ENCODE data around the gene ATP1B2. TPM values are rescaled to one million over a fixed set of nuclear protein-coding genes. Genes with fewer than 3 reads are reported as not detected.
A peak's percentile ranks its signal among the peaks of the same experiment; 100 is the strongest.

Gene ATP1B2
- total RNA-seq (under 1 TPM; 0.22 to 0.52 TPM), polyA plus RNA-seq (not detected)

DNA sequence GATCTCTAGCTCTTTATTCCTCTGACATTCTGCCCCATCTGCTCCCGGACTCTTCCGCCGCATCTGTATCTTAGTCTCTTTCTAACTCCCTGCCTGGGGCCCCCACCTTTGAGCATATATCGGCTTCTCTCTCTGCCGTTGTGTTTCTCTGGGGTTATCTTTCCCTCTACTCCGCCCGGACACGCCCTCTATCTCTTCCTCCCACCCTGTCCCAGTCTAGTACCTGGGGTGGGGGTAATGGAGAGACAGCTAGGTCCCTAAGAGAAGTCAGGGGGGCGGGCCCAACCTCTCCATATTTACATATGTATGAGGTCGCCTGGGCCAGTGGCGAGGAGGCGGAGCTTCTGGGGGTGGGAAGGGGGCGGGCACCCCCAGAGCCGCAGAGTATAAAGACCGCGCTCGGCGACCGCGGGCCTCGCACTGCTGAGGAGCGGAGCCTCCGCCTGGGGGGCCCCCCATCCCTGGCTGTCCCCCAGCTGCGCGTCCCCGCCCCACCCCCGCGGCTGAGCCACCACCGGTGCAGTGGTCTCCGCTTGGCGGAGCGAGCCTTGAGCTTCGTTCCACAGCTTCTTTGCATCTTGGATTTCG, at the start of gene ATP1B2:
ATP1B2 (plus strand) TSS at position 418 of the 588 bp plus-strand sequence. CDS start 593 bp downstream, outside the sequence.
- Mint-ChIP-seq H3K9me3 (peaks cover 0 to 4% (median 0%) of the 10 kb centered on the region in 8 donors), H3K27ac (peak within 1 kb of the TSS in 6 of 7 donors; percentile 45 to 92 (median 59)), H3K4me1 (peaks cover 10 to 16% (median 13%) of the 10 kb centered on the region in 4 donors), H3K4me3 (peak within 1 kb of the TSS; percentile 84 to 92 (median 90)), H3K27me3 (peaks cover 17 to 29% of the 10 kb centered on the region in 2 donors), H3K36me3 (no peaks in the 10 kb centered on the region)
- Histone ChIP-seq H3K36me3 (ENCODE audit: insufficient read depth, low read length) (no peaks in the 10 kb centered on the region), H3K27ac (ENCODE audit: low read depth, low read length) (no peak within 1 kb of the TSS), H3K9me3 (ENCODE audit: control insufficient read depth in 1 of 2, low read length in 2 of 2) (no peaks in the 10 kb centered on the region), H3K27me3 (ENCODE audit: insufficient read depth, low read length) (peaks cover 13% of the 10 kb centered on the region), H3K4me1 (ENCODE audit: insufficient read depth, low read length) (peaks cover 20% of the 10 kb centered on the region), H3K4me3 (ENCODE audit: low read length in 2 of 2) (peak within 1 kb of the TSS; percentile 39 to 46)
- intact Hi-C loops (cut with micrococcal nuclease) = loop anchor here (1.0 kb wide), 1 partner anchor 38 kb away; the partner anchor contains the start of gene WRAP53
- peak; percentile 60 to 88 (median 63) for DNase-seq
- POLR2A ChIA-PET (ENCODE audit: partially characterized antibody) = interaction anchor here (0.6 to 2.6 kb wide), 8 partner anchors 23 to 416 kb away, joined by 3 to 55 read pairs (median 3); partner anchors contain the start of genes DVL2, FXR2, MPDU1 and SAT2
- CTCF ChIA-PET (ENCODE audit: partially characterized antibody) = interaction anchor here (0.9 to 2.5 kb wide), 6 partner anchors 9 to 37 kb away, joined by 3 to 6 read pairs (median 5); partner anchors contain the start of genes FXR2, TP53 and WRAP53

- H3K27ac ChIP-seq (ENCODE audit: low read depth, low read length) = no peak overlapping the region
Observed at GRCh38 chr17:7606280-7606679, 44.4 kb upstream of the ATP1B2 start.

GRCh38 chr17:7610641-7611040, 40.1 kb upstream of the ATP1B2 start:
- intact Hi-C loops (cut with micrococcal nuclease) = no loop called here
- POLR2A ChIA-PET (ENCODE audit: partially characterized antibody) = interaction anchor here (2.1 kb wide), 1 partner anchor 26 kb away, joined by 7 read pairs; the partner anchor contains the start of gene MPDU1
- H3K36me3 Mint-ChIP-seq = peaks cover 13 to 19% of the 10 kb centered on the region in 2 donors
- Histone ChIP-seq H3K4me3 (ENCODE audit: low read length in 2 of 2) (no peak overlapping the region), H3K9me3 (ENCODE audit: control insufficient read depth in 1 of 2, low read length in 2 of 2) (no peaks in the 10 kb centered on the region), H3K27me3 (ENCODE audit: insufficient read depth, low read length) (no peaks in the 10 kb centered on the region), H3K27ac (ENCODE audit: low read depth, low read length) (no peak overlapping the region), H3K36me3 (ENCODE audit: insufficient read depth, low read length) (peaks cover 11% of the 10 kb centered on the region), H3K4me1 (ENCODE audit: insufficient read depth, low read length) (peaks cover 42% of the 10 kb centered on the region)
- H3K4me1 Mint-ChIP-seq = peaks cover 28 to 56% (median 45%) of the 10 kb centered on the region in 4 donors
- no peak for DNase-seq
- CTCF ChIA-PET (ENCODE audit: partially characterized antibody) = interaction anchor here (0.7 to 2.3 kb wide), 5 partner anchors 17 to 76 kb away, joined by 3 to 10 read pairs (median 4); partner anchors contain the start of genes SAT2 and SOX15
- no peak overlapping the region for H3K4me3 Mint-ChIP-seq
- peak overlapping the region in 2 of 7 donors; percentile 20 to 60 for H3K27ac Mint-ChIP-seq
- no peaks in the 10 kb centered on the region for H3K27me3 Mint-ChIP-seq
- H3K9me3 Mint-ChIP-seq = no peaks in the 10 kb centered on the region

More at GRCh38 chr17:7606280-7606679, 44.4 kb upstream of the ATP1B2 start:
- Mint-ChIP-seq H3K9me3 (peaks cover 0 to 3% (median 0%) of the 10 kb centered on the region in 8 donors), H3K4me1 (peaks cover 9 to 28% (median 17%) of the 10 kb centered on the region in 4 donors), H3K27ac (peak overlapping the region in 1 of 7 donors; percentile 38), H3K36me3 (peaks cover 36 to 44% of the 10 kb centered on the region in 2 donors), H3K4me3 (peak overlapping the region in 1 of 8 donors; percentile 17), H3K27me3 (no peaks in the 10 kb centered on the region)
- Histone ChIP-seq H3K9me3 (ENCODE audit: control insufficient read depth in 1 of 2, low read length in 2 of 2) (no peaks in the 10 kb centered on the region), H3K4me3 (ENCODE audit: low read length in 2 of 2) (no peak overlapping the region), H3K36me3 (ENCODE audit: insufficient read depth, low read length) (peaks cover 38% of the 10 kb centered on the region), H3K4me1 (ENCODE audit: insufficient read depth, low read length) (peaks cover 13% of the 10 kb centered on the region), H3K27me3 (ENCODE audit: insufficient read depth, low read length) (no peaks in the 10 kb centered on the region)
- DNase-seq = no peak
- POLR2A ChIA-PET (ENCODE audit: partially characterized antibody) = no interaction called here
- CTCF ChIA-PET (ENCODE audit: partially characterized antibody) = interaction anchor here (1.3 kb wide), 1 partner anchor 17 kb away, joined by 4 read pairs; no protein-coding TSS in a partner anchor
- intact Hi-C loops (cut with micrococcal nuclease) = no loop called here

DNA sequence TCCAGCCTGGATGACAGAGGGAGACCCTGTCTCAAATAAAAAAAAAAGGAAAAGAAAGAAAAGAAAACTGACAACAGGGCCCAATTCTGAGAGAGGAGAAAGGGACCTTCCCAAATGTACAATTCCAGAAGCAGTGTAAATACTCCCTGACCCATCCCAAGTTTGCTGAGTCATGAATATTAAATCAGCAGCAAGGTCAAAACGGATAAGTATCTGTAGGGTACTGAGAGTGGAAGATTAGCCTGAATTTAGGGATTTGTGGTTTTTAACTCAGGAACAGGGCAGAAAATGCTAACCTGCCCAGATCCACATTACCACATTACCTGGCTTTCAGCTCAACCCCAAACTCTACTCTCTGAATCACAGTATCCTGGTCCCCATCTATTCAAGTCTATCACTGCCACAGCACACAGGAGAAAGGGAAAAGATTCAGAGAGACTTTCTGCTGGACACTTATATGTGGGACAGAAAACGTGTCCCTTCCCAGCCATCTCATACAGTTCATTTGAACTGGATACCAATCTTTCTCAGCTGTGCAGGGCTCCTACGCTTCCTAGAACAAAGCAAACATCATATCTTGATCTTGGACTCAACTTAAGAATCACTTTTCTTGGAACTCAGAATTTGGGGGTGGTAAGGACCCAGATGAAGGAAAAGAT, 39.0 kb upstream of the ATP1B2 start:
- peaks cover 25 to 53% (median 41%) of the 10 kb centered on the region in 4 donors for H3K4me1 Mint-ChIP-seq
- peaks cover 11 to 12% of the 10 kb centered on the region in 2 donors for H3K36me3 Mint-ChIP-seq
- no peaks in the 10 kb centered on the region for H3K9me3 ChIP-seq (ENCODE audit: control insufficient read depth in 1 of 2, low read length in 2 of 2)
- peak overlapping the region in 5 of 8 donors; percentile 70 to 95 (median 87) for H3K4me3 Mint-ChIP-seq
- H3K36me3 ChIP-seq (ENCODE audit: insufficient read depth, low read length) = peaks cover 8% of the 10 kb centered on the region
- no peaks in the 10 kb centered on the region for H3K27me3 Mint-ChIP-seq
- H3K27ac ChIP-seq (ENCODE audit: low read depth, low read length) = peak overlapping the region; percentile 1
- intact Hi-C loops (cut with micrococcal nuclease) = no loop called here
- H3K9me3 Mint-ChIP-seq = no peaks in the 10 kb centered on the region
- ChIA-PET POLR2A (ENCODE audit: partially characterized antibody) (interaction anchor here (0.7 to 5.0 kb wide), 6 partner anchors 15 to 175 kb away, joined by 3 to 105 read pairs (median 4); partner anchors contain the start of genes MPDU1, SAT2, TP53 and WRAP53), CTCF (ENCODE audit: partially characterized antibody) (interaction anchor here (2.0 to 2.3 kb wide), 2 partner anchors 16 to 22 kb away, joined by 7 to 10 read pairs; partner anchors contain the start of genes SAT2 and SOX15)
- no peak overlapping the region for H3K4me3 ChIP-seq (ENCODE audit: low read length in 2 of 2)
- H3K27me3 ChIP-seq (ENCODE audit: insufficient read depth, low read length) = no peaks in the 10 kb centered on the region
- H3K4me1 ChIP-seq (ENCODE audit: insufficient read depth, low read length) = peaks cover 42% of the 10 kb centered on the region
- peak overlapping the region in 5 of 7 donors; percentile 23 to 63 (median 51) for H3K27ac Mint-ChIP-seq
- no peak for DNase-seq

DNA sequence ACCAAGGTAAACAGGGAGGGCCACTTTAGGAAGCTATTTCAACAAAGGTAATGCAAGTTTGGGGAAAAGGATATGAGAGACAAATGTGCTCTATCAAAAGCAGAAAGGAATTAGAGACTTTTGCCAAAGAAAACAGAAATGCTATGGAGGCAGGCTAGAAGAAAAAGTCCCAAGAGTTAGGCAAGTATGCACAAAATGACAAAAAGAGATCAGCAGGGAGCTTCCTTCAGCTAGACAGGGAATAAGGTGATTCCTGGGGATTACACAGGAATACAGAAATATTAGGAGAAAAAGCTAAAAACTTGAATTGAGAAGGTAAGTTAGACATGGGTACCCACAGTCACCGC, 38.5 kb upstream of the ATP1B2 start:
- Histone ChIP-seq H3K27ac (ENCODE audit: low read depth, low read length) (peak overlapping the region; percentile 1), H3K4me1 (ENCODE audit: insufficient read depth, low read length) (peaks cover 42% of the 10 kb centered on the region), H3K27me3 (ENCODE audit: insufficient read depth, low read length) (no peaks in the 10 kb centered on the region), H3K36me3 (ENCODE audit: insufficient read depth, low read length) (peaks cover 8% of the 10 kb centered on the region), H3K4me3 (ENCODE audit: low read length in 2 of 2) (no peak overlapping the region), H3K9me3 (ENCODE audit: control insufficient read depth in 1 of 2, low read length in 2 of 2) (no peaks in the 10 kb centered on the region)
- Mint-ChIP-seq H3K4me3 (peak overlapping the region in 7 of 8 donors; percentile 43 to 95 (median 85)), H3K27me3 (no peaks in the 10 kb centered on the region), H3K4me1 (peaks cover 25 to 53% (median 41%) of the 10 kb centered on the region in 4 donors), H3K27ac (peak overlapping the region in 6 of 7 donors; percentile 17 to 60 (median 30)), H3K9me3 (no peaks in the 10 kb centered on the region), H3K36me3 (peaks cover 11 to 12% of the 10 kb centered on the region in 2 donors)
- intact Hi-C loops (cut with micrococcal nuclease) = no loop called here
- DNase-seq = no peak
- ChIA-PET CTCF (ENCODE audit: partially characterized antibody) (interaction anchor here (2.0 kb wide), 1 partner anchor 15 kb away, joined by 7 read pairs; the partner anchor contains the start of gene SAT2), POLR2A (ENCODE audit: partially characterized antibody) (interaction anchor here (0.7 to 5.0 kb wide), 5 partner anchors 15 to 175 kb away, joined by 3 to 105 read pairs (median 4); partner anchors contain the start of genes MPDU1, SAT2, TP53 and WRAP53)

- H3K9me3 Mint-ChIP-seq = no peaks in the 10 kb centered on the region
- H3K36me3 ChIP-seq (ENCODE audit: insufficient read depth, low read length) = peaks cover 8% of the 10 kb centered on the region
- peak overlapping the region; percentile 60 to 74 for H3K4me3 ChIP-seq (ENCODE audit: low read length in 2 of 2)
- no peaks in the 10 kb centered on the region for H3K27me3 ChIP-seq (ENCODE audit: insufficient read depth, low read length)
- H3K36me3 Mint-ChIP-seq = peaks cover 11 to 12% of the 10 kb centered on the region in 2 donors
- H3K27ac Mint-ChIP-seq = peak overlapping the region; percentile 78 to 95 (median 87)
- intact Hi-C loops (cut with micrococcal nuclease) = loop anchor here (1.0 kb wide), 2 partner anchors 30 to 307 kb away; partner anchors contain the start of gene EIF5A
- peaks cover 25 to 53% (median 41%) of the 10 kb centered on the region in 4 donors for H3K4me1 Mint-ChIP-seq
- ChIA-PET CTCF (ENCODE audit: partially characterized antibody) (interaction anchor here (1.4 to 2.8 kb wide), 9 partner anchors 12 to 74 kb away, joined by 3 to 22 read pairs (median 6); partner anchors contain the start of genes ATP1B2, SAT2, SOX15 and TP53), POLR2A (ENCODE audit: partially characterized antibody) (interaction anchor here (0.6 to 5.0 kb wide), 12 partner anchors 13 to 284 kb away, joined by 3 to 105 read pairs (median 5); partner anchors contain the start of genes MPDU1, NEURL4, POLR2A and SAT2)
- peak overlapping the region; percentile 82 to 95 (median 87) for H3K4me3 Mint-ChIP-seq
- no peak for DNase-seq
- H3K9me3 ChIP-seq (ENCODE audit: control insufficient read depth in 1 of 2, low read length in 2 of 2) = no peaks in the 10 kb centered on the region
- peak overlapping the region; percentile 66 for H3K27ac ChIP-seq (ENCODE audit: low read depth, low read length)
- no peaks in the 10 kb centered on the region for H3K27me3 Mint-ChIP-seq
- peaks cover 42% of the 10 kb centered on the region for H3K4me1 ChIP-seq (ENCODE audit: insufficient read depth, low read length)
Observed at GRCh38 chr17:7613769-7614424, 36.8 kb upstream of the ATP1B2 start.

Data from CD4-positive, alpha-beta memory T cell (primary cell).